Stimulated activated naive CD8-positive, alpha-beta T cell treated with anti-CD3 and anti-CD28 coated beads, Interleukin-15, Interleukin-2, amounts not matched to agents 100 U/mL and 50 U/mL, for 24 hours (primary cell): ENCODE results near the gene CLEC16A.
A peak's percentile ranks its signal among the peaks of the same experiment; 100 is the strongest.
"Not testable (repeated sequence)": the region's sequence is repeated elsewhere in the genome, so short reads cannot be mapped to it uniquely, and the experiment has no call there.

Source experiments
- ATAC-seq: fragments of 150-1000 bp; cut with Tn5 transposase; one replicate; pipeline ENCODE4 v1.10.0; 2021
- DNase-seq: peaks from one replicate; pipeline ENCODE4 v3.0.0; 2021

Gene CLEC16A

GRCh38 chr16:10939649-10940234, 4.6 kb upstream of the CLEC16A start:
- no peak for ATAC-seq

GRCh38 chr16:10940501-10941079, 3.8 kb upstream of the CLEC16A start:
- DNase-seq (no peak), ATAC-seq (no peak)

More at GRCh38 chr16:10939649-10940234, 4.6 kb upstream of the CLEC16A start:
- no peak for DNase-seq

DNA sequence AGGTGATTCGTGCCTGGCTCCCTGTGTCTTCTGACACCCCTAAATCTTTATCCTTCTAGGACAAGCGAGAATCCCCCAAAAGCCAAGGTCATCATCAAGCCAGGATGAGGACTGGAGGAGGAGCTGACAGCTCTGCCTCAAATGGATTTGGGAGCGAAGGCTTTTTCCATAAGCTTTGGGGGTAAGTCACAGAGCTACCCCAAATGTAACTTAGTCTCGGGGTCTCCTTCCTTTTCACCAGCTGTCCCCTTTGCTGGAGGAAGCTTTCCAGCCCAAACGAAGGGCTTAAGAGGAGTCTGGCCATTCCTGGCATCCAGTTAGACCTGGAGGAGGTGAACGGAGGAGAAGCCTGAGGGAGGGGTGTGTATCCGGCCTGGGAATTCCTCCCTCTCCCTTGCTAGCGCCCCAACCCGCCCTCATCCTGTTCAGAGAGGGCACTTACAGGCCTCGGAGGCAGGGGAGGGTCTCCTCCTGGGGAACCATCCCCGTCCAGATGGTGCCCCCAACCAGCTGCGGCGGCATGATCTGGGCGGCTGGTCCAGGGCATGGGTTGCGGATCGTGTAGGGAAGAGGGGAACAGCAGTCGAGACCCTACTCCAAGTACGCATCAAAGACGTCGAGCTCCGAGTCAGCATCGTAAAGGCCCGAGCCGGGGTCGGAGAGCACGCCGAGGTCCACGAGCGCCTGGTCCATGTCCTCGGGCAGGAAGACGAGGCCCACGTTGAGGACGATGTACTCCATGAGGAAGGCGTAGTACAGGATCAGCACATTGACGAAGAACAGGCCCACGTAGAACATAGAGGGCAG, 3.0 kb upstream of the CLEC16A start:
- no peak for DNase-seq
- ATAC-seq: no peak

- DNase-seq, ATAC-seq: not testable (repeated sequence)
Measured at GRCh38 chr16:10941935-10942351, 2.4 kb upstream of the CLEC16A start.

GRCh38 chr16:10942352-10943063, 1.9 kb upstream of the CLEC16A start, which contains the start of gene DEXI:
DEXI (minus strand) TSS chr16:10942468; CDS start chr16:10942005, 463 bp downstream.
- DNase-seq (peak; percentile 96), ATAC-seq (peak; percentile 81)

DNA sequence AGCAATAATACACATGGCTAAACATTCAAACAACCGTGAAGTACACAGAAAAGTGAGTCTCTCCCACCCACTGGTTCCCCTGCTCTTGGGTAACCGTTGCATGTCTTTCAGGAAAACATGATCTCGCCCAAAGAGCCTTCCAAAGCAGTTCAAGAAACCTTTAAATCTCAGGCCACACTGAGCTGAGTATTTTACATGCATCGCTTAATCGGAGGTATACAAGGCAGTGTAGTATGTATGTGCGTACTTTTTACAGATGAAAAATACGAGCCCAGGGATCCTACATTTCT, 1.4 kb upstream of the CLEC16A start:
- no peak for DNase-seq
- no peak for ATAC-seq

- ATAC-seq: no peak
- DNase-seq: no peak
Measured at GRCh38 chr16:10945065-10945787, 862 bp downstream of the CLEC16A start.

DNA sequence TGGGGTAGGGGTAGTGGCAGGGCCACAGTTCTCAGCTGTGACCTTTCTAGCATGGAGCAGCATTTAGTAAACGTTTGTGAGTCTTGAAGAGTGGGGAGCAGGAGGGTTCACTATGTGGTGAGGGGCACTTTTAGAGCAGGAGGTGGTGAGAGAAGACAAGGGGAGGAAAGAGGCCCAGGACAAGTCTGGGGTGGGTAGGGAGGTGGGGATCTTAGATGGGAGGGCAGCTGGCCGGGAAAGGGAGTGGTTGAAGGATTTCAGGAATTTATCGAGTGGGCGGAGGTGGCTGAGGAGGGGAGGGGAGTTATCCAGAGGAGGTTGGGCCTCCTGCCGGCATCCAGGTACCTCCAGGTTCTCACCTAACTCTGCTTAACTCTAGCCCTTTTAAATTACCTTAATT, 1.9 kb downstream of the CLEC16A start:
- no peak for DNase-seq
- ATAC-seq: no peak

DNA sequence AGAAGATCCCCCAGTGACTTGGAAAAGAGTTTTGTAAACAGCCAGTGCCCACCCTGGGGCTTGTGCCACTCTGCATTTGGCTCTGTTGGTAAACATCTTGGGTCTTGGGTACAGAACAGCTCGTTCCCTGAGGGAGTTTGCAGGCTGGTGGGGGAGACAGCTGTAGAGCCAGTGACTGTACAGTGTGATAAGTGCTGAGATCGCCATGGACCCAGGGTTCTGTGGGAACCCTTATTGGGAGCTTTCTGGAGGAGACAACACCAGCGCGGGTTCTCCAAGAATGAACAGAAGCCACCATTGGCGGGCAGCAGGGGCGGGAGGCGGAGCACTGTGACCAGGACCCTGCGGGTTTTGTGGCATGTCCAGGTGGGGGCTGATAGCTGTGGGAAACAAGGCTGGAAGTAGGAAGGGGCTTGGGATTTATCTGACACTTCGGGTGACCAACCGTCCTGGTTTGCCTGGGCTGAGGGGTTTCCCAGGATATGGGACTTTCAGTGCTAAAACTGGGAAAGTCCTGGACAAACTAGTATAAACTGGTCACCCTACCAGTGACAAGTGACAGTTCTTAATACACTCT, 2.9 kb downstream of the CLEC16A start:
- ATAC-seq: no peak
- no peak for DNase-seq

DNA sequence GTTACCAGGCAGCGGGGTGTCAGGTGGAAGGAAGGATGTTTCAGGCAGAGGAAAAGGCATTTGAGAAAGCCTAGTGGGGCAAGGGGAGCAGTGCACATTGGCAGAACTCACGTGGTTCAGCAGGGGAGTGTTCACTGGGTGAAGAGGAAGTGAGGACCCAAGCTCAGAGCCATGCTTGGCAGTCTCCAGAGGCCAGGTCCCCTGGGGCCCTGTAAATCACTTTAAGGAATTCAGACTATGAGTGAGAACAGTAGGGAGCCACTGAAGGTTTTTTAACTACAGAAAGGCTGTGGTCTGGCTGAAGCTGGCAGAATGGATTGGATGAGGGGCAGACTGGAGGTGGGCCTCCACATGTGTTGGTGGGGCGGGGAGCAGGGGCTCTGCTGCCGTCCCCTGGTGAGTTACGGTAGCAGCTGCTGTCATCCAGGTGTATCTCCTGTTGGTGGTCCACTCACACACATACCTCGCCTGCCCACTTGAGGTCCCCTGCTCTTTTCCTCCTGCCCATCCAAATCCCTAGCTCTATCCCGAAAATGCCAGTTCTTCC, 5.1 kb downstream of the CLEC16A start:
- ATAC-seq (peak; percentile 62), DNase-seq (peak; percentile 52)

DNA sequence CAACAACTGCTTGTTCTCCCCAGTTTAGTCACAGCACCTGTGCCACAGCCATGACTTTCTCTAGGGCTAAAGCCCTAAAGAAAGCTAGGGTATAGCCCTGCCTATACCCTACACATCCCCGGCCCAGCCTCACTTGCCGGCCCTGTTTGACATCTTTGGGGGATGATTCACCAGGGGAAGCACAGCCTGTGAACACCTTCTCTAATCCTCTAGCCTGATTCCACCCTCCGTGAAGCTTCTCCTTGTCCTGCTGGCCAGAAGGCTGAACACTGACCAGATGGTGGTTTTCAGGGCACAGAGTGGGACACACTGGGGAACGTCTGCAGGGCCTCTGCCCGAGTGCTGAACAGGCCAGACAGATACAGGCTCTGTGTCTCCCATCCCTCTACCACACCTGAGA, 6.0 kb downstream of the CLEC16A start:
- no peak for ATAC-seq
- DNase-seq: no peak

- no peak for DNase-seq
- no peak for ATAC-seq
Measured at GRCh38 chr16:10951026-10951425, 6.7 kb downstream of the CLEC16A start.

DNA sequence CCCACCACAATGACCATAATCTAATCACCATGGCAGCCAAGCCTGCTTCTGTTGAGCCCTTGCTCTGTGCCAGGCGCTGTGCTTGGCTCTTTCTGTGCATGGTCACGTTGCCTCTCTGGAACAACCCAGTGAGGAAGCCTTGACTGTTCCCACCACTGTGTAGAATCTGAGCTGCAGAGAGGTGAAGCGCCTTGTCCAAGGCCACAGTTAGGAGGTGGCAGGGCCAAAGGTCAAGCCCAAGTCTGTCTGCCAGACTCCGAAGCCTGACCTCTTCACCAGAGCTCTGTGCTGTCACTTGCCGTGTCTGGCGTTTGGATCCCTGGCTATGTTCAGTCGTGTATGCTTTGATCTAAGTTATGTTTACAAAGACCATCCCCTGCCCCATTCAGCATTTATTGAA, 10.5 kb downstream of the CLEC16A start:
- no peak for ATAC-seq

DNA sequence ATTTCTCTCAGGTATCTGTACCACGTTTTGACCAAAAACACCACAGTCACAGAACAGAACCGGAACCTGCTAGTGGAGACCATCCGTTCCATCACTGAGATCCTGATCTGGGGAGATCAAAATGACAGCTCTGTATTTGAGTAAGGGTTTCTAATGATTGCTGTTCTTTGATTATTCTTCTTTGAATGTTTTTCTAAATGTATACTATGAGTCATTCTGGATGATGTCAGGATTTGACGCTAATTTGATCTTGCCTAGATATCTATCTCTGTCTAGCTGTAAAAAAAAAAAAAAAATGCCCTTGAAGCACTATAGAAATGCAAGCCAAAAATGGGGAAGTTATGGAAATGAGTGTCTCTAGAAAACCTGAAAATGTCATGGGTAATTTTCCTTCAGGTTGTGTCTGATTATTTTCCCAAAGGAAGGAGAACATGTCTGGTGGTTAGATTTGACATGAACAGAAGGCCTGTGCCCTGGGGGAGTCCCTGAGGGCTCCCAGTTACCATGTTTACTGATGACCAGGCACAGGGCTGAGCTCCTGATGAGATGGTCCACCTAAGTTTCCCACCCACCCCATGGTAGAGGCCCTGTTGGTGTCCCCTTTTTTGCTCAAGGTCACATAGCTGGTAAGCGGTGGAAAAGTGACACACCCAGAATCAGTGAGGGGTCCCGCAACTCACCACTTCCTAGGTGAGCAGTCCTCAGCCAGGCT, 13.6 kb downstream of the CLEC16A start:
- DNase-seq: no peak
- ATAC-seq: peak; percentile 78

More for the DNA sequence above, 10.5 kb downstream of the CLEC16A start:
- no peak for DNase-seq

- no peak for ATAC-seq
- no peak for DNase-seq
Measured at GRCh38 chr16:10959161-10959560, 14.8 kb downstream of the CLEC16A start.

DNA sequence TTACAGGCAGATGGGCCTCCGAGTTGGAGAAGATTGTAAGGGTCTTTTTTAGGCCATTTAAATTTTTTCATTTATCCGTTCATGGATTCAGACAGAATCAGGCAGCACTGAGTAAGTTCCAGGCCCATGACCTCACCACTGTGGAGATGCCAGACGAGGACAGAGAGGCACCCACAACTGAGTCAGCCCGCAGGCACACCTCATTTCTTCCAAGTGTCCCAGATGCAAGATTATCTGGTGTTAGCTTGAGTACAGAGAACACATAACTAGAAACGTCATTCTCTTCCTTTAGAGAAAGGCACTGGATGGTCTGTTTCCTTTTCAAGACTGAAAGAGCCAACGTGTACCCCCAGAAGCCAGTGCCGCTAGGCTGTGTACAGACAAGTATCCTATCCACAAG, 16.9 kb downstream of the CLEC16A start:
- DNase-seq: no peak
- no peak for ATAC-seq

- ATAC-seq (peak; percentile 42), DNase-seq (peak; percentile 90)
Measured at GRCh38 chr16:10964039-10964890, 19.9 kb downstream of the CLEC16A start.

GRCh38 chr16:10964891-10965326, 20.5 kb downstream of the CLEC16A start:
- DNase-seq: peak; percentile 51
- peak; percentile 85 for ATAC-seq

DNA sequence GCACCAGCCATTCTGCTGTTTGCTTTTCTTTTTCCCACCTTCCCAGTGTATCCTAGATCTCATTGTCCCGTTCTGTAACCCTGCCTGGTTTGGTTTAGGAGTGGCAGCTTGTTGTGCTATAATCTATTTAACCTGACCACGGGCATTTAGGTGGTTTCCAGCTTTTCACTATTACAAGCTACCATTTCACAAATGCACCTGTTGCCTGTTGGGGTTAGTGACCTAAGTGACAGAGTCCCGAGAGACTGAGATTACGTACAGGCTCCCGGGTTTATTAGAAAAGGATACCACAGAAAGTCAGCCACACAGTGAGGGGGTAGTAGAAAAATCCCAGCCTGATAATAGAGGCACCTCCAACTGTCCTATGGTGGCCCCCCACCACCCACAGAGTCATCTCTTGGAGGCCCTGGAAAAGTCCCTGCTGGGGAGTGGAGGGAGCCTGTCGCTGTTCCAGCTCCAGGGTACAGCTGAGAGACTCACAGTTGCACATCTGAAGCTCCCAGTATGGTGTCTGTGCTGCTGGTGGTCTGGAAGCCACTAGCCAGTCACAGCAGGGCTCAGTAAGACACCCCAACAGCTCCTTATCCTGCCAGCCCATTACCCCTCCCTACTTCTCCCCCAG, 21.2 kb downstream of the CLEC16A start:
- peak; percentile 52 for DNase-seq
- ATAC-seq: peak; percentile 41
